ENCODE measurements around the gene ATP8B4.

Gene ATP8B4

DNA sequence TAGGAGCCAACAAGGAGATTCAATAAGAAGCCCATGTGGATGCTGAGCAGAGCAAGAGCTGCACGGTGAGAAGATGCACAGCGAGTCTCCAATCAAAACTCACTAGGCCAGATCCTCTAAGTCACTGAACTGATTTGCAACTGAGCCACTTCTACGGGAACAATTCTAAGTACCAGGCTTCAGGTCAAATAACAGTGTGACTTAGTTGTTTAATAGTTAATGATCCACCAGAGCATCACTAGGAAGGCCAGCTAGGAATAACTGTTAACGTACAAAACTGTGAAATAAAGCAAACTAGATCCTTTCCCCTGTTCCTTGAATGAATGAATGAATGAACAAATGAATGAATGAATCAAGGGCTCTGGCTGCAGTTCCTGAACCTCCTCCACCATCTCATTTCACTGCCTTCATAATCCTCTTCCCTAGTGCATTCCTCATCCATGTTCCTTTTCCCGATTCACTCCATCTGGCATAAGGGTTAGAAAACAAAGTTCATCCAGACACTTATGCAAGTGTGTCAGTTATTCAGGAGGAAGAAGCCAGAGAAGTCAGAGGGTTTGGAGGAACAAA lies 59.7 kb downstream of the ATP8B4 start:
- no peak for DNase-seq (ENCODE audit: low read depth)
- TF ChIP-seq, protein P1, sequence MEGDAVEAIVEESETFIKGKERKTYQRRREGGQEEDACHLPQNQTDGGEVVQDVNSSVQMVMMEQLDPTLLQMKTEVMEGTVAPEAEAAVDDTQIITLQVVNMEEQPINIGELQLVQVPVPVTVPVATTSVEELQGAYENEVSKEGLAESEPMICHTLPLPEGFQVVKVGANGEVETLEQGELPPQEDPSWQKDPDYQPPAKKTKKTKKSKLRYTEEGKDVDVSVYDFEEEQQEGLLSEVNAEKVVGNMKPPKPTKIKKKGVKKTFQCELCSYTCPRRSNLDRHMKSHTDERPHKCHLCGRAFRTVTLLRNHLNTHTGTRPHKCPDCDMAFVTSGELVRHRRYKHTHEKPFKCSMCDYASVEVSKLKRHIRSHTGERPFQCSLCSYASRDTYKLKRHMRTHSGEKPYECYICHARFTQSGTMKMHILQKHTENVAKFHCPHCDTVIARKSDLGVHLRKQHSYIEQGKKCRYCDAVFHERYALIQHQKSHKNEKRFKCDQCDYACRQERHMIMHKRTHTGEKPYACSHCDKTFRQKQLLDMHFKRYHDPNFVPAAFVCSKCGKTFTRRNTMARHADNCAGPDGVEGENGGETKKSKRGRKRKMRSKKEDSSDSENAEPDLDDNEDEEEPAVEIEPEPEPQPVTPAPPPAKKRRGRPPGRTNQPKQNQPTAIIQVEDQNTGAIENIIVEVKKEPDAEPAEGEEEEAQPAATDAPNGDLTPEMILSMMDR (conservative IDR thresholded peaks at IDR 0.05; ENCODE audit: control insufficient read depth, insufficient read depth, low read depth, low read length) = no peak
- H3K4me3 ChIP-seq (ENCODE audit: control insufficient read depth, low read depth, low read length) = no peak overlapping the region

DNA sequence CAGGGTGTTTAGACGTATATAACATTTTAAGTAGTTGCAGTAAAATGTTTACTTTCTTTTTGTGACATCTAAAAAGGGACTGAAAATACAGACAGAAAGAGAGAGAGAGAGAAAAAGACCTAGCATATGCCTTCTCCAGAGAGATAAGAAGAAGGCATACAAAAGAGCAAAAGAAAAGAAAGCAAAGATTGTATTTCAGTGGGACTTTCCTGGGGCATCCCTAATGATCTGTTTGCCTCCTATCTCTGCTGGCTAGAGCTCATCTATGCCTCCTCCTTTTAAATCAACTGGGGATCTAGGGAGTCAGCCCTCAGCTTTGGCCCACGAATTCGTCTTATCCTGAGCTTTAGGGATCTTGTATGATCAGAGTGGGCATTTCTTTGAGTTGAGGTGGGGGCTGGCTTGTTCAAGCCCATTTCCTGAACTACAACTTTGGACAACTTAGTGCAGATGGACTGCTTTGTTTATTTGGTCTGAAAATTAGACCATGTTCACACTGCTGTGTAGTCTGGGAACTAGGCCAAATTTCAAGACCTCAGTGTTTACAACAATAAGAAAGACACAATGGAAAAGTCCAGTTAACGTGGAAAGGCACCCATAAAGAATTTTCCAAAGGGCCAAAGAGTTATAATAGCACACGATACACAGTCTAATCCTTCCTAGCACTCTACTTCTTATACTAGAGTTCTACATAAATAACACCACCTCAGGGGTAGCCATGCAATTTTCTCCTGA lies 61.0 kb downstream of the ATP8B4 start:
- H3K4me3 ChIP-seq (ENCODE audit: control insufficient read depth, low read depth, low read length) = no peak overlapping the region
- DNase-seq (ENCODE audit: low read depth) = peak; percentile 46
- TF ChIP-seq, protein P1 (conservative IDR thresholded peaks at IDR 0.05; ENCODE audit: control insufficient read depth, insufficient read depth, low read depth, low read length) = no peak

DNA sequence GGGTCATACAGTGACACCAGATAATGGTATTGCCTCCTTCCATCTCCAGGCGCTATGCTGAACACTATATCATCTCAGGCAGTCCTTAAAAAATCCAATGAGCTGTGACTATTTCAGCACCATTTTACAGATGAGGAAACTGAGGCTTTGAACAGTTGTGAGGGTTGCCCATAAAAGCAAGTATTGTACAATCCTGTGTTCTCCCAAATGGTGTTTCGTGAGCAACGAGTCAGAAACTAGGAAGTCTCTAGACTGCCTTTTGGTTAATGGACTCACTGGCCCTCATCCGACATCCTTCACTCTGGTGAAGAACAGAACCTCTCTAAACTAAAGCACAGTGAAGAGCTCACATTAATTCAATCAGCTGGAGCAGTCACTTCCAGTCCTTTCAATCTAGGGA lies 61.8 kb downstream of the ATP8B4 start:
- no peak for DNase-seq (ENCODE audit: low read depth)
- TF ChIP-seq, protein P1 (conservative IDR thresholded peaks at IDR 0.05; ENCODE audit: control insufficient read depth, insufficient read depth, low read depth, low read length) = no peak
- no peak overlapping the region for H3K4me3 ChIP-seq (ENCODE audit: control insufficient read depth, low read depth, low read length)

DNA sequence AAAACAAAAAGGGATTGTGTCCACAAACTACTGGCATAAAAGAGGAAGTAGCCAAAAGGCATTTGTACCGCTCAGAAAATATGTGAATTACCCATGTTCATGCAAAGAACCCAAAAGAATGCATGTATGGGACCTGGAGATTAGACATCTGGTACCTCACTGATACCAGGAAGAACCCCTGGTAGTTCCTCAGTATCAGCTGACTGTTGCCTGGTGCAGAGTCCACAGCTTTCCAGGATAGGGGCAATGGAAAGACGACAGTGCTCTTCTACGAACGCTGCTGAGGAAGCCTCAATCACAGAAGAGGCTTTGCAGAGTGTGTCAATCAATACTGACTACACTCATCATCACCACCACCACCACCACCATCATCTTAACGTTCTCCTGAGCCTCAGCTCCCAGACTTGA lies 63.3 kb downstream of the ATP8B4 start:
- H3K4me3 ChIP-seq (ENCODE audit: control insufficient read depth, low read depth, low read length) = no peak overlapping the region
- no peak for DNase-seq (ENCODE audit: low read depth)
- TF ChIP-seq, protein P1 (conservative IDR thresholded peaks at IDR 0.05; ENCODE audit: control insufficient read depth, insufficient read depth, low read depth, low read length) = no peak

DNA sequence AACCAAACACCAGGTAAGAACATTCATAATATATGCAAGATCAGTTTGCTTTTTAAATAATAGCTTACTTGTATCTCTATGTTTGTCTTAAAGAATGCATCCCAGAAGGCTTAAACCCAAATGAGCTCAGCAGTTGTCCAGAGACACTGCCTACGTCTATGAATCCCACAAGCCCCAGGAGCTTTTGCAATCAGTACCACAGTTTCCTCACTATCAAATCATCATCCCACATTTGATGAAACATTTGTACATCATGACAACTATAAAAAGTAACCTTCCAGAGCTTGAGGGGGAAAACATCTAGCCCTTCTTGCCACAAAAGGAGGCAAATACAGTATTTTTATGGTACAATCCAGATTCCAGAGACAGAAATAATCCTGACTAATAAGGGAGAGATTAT lies 63.7 kb downstream of the ATP8B4 start:
- TF ChIP-seq, protein P1 (conservative IDR thresholded peaks at IDR 0.05; ENCODE audit: control insufficient read depth, insufficient read depth, low read depth, low read length) = no peak
- peak; percentile 99 for DNase-seq (ENCODE audit: low read depth)
- H3K4me3 ChIP-seq (ENCODE audit: control insufficient read depth, low read depth, low read length) = no peak overlapping the region

DNA sequence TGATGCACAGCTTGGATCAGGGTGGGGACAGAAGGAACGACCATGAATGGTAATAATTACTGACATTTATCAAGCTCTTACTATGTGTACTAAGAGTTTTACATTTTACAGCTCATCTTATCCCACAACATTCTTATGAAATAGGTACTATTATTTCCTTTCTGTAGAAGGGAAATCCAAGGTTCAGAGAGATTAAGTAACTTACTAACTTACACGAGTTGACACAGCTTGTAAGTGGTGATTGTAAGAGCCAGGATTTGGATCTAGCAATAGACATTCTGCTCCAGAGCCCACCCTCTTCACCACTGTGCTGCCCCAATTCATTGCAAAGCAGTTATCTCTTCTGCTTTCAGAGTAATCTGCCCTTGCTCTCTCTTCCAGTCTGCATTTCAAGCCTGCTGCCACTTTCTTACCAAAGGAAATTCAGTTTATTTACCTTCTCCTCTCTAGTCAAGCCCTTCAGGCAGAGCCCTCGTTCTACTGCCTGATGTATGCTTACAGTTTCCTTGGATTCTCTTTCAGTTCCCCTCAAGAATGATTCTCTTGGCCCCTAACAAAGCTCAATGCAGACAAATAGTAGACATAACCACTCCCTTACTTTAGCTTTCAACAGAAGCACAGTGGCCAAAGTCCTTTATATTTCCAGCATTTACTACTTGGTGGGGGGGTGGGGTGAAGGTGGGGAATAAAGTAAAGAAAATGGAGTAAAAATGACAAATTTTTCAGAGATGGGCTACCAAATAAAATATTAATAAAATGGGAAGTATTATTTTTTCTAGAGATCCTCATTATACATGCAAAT lies 65.8 kb downstream of the ATP8B4 start:
- DNase-seq (ENCODE audit: low read depth) = no peak
- TF ChIP-seq, protein P1 (conservative IDR thresholded peaks at IDR 0.05; ENCODE audit: control insufficient read depth, insufficient read depth, low read depth, low read length) = no peak
- no peak overlapping the region for H3K4me3 ChIP-seq (ENCODE audit: control insufficient read depth, low read depth, low read length)

Measured in fibroblast of mammary gland (primary cell).